Measurements from ENCODE around the gene TULP4. TPM values are rescaled to one million over a fixed set of nuclear protein-coding genes. Genes with fewer than 3 reads are reported as not detected.

Gene TULP4
- total and polyA plus RNA-seq, 10 donors = 1.8 to 143 (median 78.1) TPM

DNA sequence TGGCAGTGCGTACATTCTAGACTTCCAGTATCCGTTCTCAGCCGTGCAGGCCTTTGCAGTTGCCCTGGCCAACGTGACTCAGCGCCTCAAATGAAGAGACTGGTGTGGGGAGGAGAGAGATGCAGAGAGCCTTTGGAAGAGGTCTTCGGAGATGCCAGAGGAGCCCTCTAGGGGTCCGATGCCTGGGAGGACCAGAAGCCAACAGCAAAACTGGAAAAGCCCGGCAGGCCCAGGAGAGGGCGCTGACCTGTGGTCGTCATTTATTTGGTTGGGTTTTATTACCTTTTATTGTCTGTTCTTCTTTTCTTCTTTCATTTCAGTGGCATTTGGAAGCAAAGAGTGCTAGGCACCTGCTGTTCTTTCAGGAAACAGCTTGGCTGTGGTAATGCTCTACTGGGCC is 194.3 kb downstream of the TULP4 start:
- intact Hi-C loops (cut with DNase I; ENCODE audit: low total_unique reads) = no loop called here
- no peak for DNase-seq
- no peaks in the 10 kb centered on the region for H3K27me3 ChIP-seq (replicated peaks in 1 of 7)
- TF ChIP-seq POLR2AphosphoS5 (IDR thresholded peaks at IDR 0.05) (no peak), POLR2A (IDR thresholded peaks at IDR 0.05) (no peak)
- TF ChIP-seq, protein P1, sequence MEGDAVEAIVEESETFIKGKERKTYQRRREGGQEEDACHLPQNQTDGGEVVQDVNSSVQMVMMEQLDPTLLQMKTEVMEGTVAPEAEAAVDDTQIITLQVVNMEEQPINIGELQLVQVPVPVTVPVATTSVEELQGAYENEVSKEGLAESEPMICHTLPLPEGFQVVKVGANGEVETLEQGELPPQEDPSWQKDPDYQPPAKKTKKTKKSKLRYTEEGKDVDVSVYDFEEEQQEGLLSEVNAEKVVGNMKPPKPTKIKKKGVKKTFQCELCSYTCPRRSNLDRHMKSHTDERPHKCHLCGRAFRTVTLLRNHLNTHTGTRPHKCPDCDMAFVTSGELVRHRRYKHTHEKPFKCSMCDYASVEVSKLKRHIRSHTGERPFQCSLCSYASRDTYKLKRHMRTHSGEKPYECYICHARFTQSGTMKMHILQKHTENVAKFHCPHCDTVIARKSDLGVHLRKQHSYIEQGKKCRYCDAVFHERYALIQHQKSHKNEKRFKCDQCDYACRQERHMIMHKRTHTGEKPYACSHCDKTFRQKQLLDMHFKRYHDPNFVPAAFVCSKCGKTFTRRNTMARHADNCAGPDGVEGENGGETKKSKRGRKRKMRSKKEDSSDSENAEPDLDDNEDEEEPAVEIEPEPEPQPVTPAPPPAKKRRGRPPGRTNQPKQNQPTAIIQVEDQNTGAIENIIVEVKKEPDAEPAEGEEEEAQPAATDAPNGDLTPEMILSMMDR (IDR thresholded peaks at IDR 0.05 in 8 of 11, conservative IDR thresholded peaks at IDR 0.05 in 3 of 11) = no peak
- no peaks in the 10 kb centered on the region for H3K4me1 ChIP-seq
- no peak overlapping the region for H3K27ac ChIP-seq
- no peak overlapping the region for H3K4me3 ChIP-seq
- 84 to 90% (median 86%) methylated on average over 10 of the region's 10 CpGs for WGBS, 5 donors
- peaks cover 0 to 52% (median 19%) of the 10 kb centered on the region in 6 donors for H3K36me3 ChIP-seq
- H3K9me3 ChIP-seq = no peaks in the 10 kb centered on the region

DNA sequence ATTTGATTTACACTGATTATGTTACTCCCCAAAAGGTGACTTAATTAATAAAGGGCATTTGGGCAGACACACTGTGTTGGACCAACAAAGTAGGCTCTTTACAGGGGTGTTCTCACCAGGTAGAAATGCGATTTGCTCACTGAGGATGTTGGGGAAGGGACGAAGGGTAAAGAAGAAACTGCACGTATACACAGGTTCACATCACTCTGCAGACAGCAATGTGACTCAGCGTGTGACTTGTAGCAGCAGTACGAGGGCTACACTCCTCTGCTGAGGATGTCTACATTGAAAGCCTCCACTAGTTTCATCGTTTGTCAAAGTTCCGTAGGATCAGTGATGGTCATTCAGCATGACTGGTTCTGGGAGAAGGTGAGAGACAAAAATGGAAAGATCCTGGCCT is 194.9 kb downstream of the TULP4 start:
- H3K27ac ChIP-seq = no peak overlapping the region
- H3K36me3 ChIP-seq = peaks cover 0 to 46% (median 17%) of the 10 kb centered on the region in 6 donors
- H3K9me3 ChIP-seq = no peaks in the 10 kb centered on the region
- TF ChIP-seq POLR2AphosphoS5 (IDR thresholded peaks at IDR 0.05) = no peak
- TF ChIP-seq, protein P1 (IDR thresholded peaks at IDR 0.05 in 8 of 11, conservative IDR thresholded peaks at IDR 0.05 in 3 of 11) = no peak
- no peak for TF ChIP-seq POLR2A (IDR thresholded peaks at IDR 0.05)
- intact Hi-C loops (cut with DNase I; ENCODE audit: low total_unique reads) = no loop called here
- no peak overlapping the region for H3K4me3 ChIP-seq
- no peaks in the 10 kb centered on the region for H3K27me3 ChIP-seq (replicated peaks in 1 of 7)
- WGBS, 5 donors = 94 to 96% (median 94%) methylated on average over 7 of the region's 7 CpGs
- DNase-seq = no peak
- no peaks in the 10 kb centered on the region for H3K4me1 ChIP-seq

DNA sequence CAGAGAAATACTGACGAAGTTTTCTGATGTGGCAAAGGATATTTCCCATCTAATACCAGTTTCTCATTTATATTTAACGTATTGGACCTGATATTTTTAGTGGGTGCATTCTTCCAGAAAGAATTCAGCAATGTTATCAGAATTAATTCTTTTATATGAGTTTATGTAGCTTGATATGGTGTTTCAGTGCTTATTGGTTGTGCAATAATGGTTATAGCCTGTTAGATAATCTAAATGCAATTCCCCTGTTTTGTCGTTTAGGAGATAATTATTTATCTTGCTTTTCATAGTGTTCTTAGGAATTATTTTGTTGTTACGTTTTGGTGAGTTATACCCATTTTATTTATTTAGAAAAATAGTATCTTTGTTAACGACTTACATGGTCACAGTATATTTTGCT is 196.2 kb downstream of the TULP4 start:
- no peaks in the 10 kb centered on the region for H3K9me3 ChIP-seq
- no peak for DNase-seq
- intact Hi-C loops (cut with DNase I; ENCODE audit: low total_unique reads) = no loop called here
- H3K27me3 ChIP-seq (replicated peaks in 1 of 7) = no peaks in the 10 kb centered on the region
- no peak overlapping the region for H3K27ac ChIP-seq
- 89 to 95% (median 93%) methylated on average over 5 of the region's 5 CpGs for WGBS, 5 donors
- H3K4me1 ChIP-seq = no peaks in the 10 kb centered on the region
- peaks cover 0 to 34% (median 6%) of the 10 kb centered on the region in 6 donors for H3K36me3 ChIP-seq
- TF ChIP-seq POLR2A (IDR thresholded peaks at IDR 0.05) = no peak
- no peak for TF ChIP-seq POLR2AphosphoS5 (IDR thresholded peaks at IDR 0.05)
- TF ChIP-seq, protein P1 (IDR thresholded peaks at IDR 0.05 in 8 of 11, conservative IDR thresholded peaks at IDR 0.05 in 3 of 11) = no peak
- no peak overlapping the region for H3K4me3 ChIP-seq

DNA sequence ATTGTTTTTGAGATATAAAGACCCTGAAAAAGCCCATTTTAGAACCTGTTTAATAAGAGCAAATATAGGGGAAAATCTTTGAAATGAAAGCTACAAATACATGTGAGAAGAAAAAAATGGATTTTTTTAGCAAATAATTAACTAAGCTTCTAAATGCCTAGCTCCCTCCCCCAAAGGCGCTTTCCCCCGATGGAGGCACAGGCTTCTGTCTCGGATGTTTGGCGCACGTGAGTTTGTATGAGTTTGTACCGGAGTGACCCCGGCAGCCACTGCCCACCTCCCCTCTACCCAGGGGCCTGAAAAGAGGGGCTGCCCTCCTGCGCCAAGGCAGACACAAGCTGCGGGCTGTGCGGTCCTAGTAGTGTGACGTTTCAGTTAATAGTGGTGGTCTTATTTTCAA is 197.2 kb downstream of the TULP4 start:
- Histone ChIP-seq H3K4me1 (peaks cover 0 to 6% (median 0%) of the 10 kb centered on the region in 6 donors), H3K27me3 (replicated peaks in 1 of 7) (no peaks in the 10 kb centered on the region), H3K9me3 (no peaks in the 10 kb centered on the region), H3K36me3 (peaks cover 0 to 30% (median 4%) of the 10 kb centered on the region in 6 donors), H3K27ac (no peak overlapping the region), H3K4me3 (no peak overlapping the region)
- 95 to 98% (median 98%) methylated on average over 11 of the region's 11 CpGs for WGBS, 5 donors
- no peak for DNase-seq
- TF ChIP-seq, protein P1 (IDR thresholded peaks at IDR 0.05 in 8 of 11, conservative IDR thresholded peaks at IDR 0.05 in 3 of 11) = no peak
- TF ChIP-seq POLR2A (IDR thresholded peaks at IDR 0.05) = no peak
- intact Hi-C loops (cut with DNase I; ENCODE audit: low total_unique reads) = no loop called here
